ENCODE measurements around the gene GPSM3.
"Not testable (repeated sequence)": the region's sequence is repeated elsewhere in the genome, so short reads cannot be mapped to it uniquely, and the experiment has no call there.

Gene GPSM3

GRCh38 chr6:32149932-32150870 is 42.2 kb downstream of the GPSM3 start:
- no peak for DNase-seq

GRCh38 chr6:32149092-32149755 is 43.2 kb downstream of the GPSM3 start:
- DNase-seq = no peak

- no peak for DNase-seq
These were observed 44.0 kb downstream of the GPSM3 start for GRCh38 chr6:32148289-32149091.

GRCh38 chr6:32147401-32148132 is 44.9 kb downstream of the GPSM3 start:
- no peak for DNase-seq

GRCh38 chr6:32146687-32147086 is 45.8 kb downstream of the GPSM3 start:
- DNase-seq = no peak

GRCh38 chr6:32146287-32146686 is 46.2 kb downstream of the GPSM3 start:
- no peak for DNase-seq

GRCh38 chr6:32144238-32144637 is 48.2 kb downstream of the GPSM3 start:
- not testable (repeated sequence) for DNase-seq
